HUES6 (cell line): Measurements from ENCODE around the gene PREPL.
"Not testable (repeated sequence)": the region's sequence is repeated elsewhere in the genome, so short reads cannot be mapped to it uniquely, and the experiment has no call there.

ENCODE experiments used
- H3K27ac ChIP-seq: 2 replicates; pipeline ENCODE4 v1.7.0; 2013; ENCODE audit warnings: low read depth, mild to moderate bottlenecking, low read length, inconsistent platforms
- H3K27me3 ChIP-seq: 2 replicates; pipeline ENCODE4 v1.6.1; 2013; ENCODE audit warnings: low read length; ENCODE audit not compliant: control insufficient read depth, insufficient read depth
- H3K36me3 ChIP-seq: 2 replicates; pipeline ENCODE4 v1.6.1; 2013; ENCODE audit warnings: low read length; ENCODE audit not compliant: control insufficient read depth, insufficient read depth
- H3K4me1 ChIP-seq: 2 replicates; pipeline ENCODE4 v1.6.1; 2013; ENCODE audit warnings: low read length; ENCODE audit not compliant: control insufficient read depth, insufficient read depth
- H3K4me3 ChIP-seq: 2 replicates; pipeline ENCODE4 v1.5.1; 2013; ENCODE audit warnings: low read depth, low read length
- H3K9ac ChIP-seq: one replicate; pipeline ENCODE4 v1.6.1; 2013; ENCODE audit warnings: mild to moderate bottlenecking, low read length
- H3K9me3 ChIP-seq: 2 replicates; pipeline ENCODE4 v1.6.1; 2013; ENCODE audit warnings: low read depth, low read length; ENCODE audit not compliant: control insufficient read depth, insufficient read depth

PREPL gene

DNA sequence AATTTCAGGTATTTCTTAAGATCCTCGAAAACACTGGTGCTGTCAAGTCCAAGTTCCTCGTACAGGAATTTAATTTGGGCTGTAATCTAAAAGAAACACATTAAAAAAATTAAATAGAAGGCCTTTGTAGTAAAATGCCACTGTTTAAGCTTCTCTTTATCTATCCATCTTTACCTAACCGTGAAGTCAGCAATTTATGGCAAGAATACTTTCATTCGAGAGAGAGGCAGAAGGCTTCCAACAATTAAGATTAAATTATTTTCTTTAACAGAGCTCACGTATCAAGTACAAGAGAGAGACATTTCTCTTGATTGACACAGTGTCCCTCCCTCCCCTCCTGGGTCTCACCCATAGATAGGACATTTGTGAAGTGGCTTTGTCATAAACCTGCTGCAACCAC is 39.9 kb downstream of the PREPL start:
- no peak overlapping the region for H3K4me3 ChIP-seq
- H3K4me1 ChIP-seq: peaks cover 5% of the 10 kb centered on the region; the same call in 1 of the 2 replicates
- H3K9me3 ChIP-seq: no peaks in the 10 kb centered on the region
- no peak overlapping the region for H3K9ac ChIP-seq
- no peaks in the 10 kb centered on the region for H3K27me3 ChIP-seq
- H3K36me3 ChIP-seq: peaks cover 50% of the 10 kb centered on the region
- H3K27ac ChIP-seq: no peak overlapping the region

DNA sequence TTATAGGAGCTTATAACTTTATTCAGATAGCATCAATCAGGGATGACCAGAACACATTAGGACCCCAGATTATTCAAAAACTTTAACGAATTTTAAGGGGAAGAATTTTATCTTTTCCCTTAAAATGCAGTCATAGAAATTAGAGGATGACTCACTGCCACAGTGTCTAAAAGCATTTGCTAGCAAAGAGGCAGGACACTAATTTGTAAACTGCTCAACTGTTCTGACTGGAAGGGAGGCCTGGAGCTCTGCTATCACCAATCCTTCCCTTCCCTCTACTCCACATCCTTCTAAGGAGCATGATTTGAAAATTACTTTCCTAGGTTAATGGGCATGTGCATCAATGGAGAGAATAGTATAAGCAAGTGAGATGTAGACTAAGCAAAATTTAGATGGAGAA is 40.5 kb downstream of the PREPL start:
- H3K4me3 ChIP-seq: no peak overlapping the region
- peaks cover 50% of the 10 kb centered on the region for H3K36me3 ChIP-seq
- H3K27me3 ChIP-seq: no peaks in the 10 kb centered on the region
- peaks cover 5% of the 10 kb centered on the region; the same call in 1 of the 2 replicates for H3K4me1 ChIP-seq
- H3K9me3 ChIP-seq: no peaks in the 10 kb centered on the region
- H3K9ac ChIP-seq: no peak overlapping the region
- no peak overlapping the region for H3K27ac ChIP-seq

DNA sequence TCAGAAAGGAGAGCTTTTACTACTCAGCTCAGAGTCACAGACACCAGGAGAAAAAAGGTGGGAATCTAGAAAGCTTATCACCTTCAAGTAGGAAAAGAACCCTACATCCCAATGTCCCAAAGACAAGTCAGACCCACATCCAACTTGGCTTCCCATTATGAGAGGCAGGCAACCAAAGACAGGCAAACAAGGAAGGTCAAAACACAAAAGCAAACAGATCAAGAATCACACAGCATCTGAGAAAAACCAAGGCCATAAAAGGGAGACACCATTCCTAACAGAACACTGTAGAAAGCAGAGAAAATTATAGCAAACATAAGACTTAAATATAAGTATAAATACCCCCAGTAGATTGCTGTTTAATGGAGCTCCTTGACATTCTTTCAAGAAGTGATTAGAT is 45.3 kb downstream of the PREPL start:
- no peaks in the 10 kb centered on the region for H3K27me3 ChIP-seq
- H3K4me1 ChIP-seq: no peaks in the 10 kb centered on the region
- no peak overlapping the region for H3K27ac ChIP-seq
- peaks cover 48% of the 10 kb centered on the region for H3K36me3 ChIP-seq
- no peak overlapping the region for H3K9ac ChIP-seq
- peaks cover 14% of the 10 kb centered on the region for H3K9me3 ChIP-seq
- H3K4me3 ChIP-seq: no peak overlapping the region

DNA sequence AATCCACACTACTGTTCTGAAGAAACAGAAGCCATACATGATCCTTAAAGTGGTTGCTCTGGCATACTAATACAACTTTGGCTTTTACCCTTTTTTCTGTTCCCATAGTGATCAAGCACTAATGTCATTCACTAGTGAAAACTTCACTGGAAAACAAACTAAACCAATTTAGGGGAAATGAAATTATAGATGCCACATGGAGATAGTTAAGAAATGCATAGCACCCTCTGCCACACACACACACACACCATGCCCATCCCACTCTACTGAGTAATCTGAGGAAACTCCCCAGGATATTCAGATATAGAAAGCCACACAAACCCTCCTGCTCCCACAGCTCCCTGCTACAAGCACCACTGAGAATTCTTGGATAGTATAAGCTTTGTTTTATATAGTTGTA is 46.9 kb downstream of the PREPL start:
- no peak overlapping the region for H3K4me3 ChIP-seq
- H3K9ac ChIP-seq: no peak overlapping the region
- peaks cover 30% of the 10 kb centered on the region for H3K9me3 ChIP-seq
- no peaks in the 10 kb centered on the region for H3K27me3 ChIP-seq
- H3K36me3 ChIP-seq: peaks cover 33% of the 10 kb centered on the region
- H3K4me1 ChIP-seq: no peaks in the 10 kb centered on the region
- no peak overlapping the region for H3K27ac ChIP-seq

DNA sequence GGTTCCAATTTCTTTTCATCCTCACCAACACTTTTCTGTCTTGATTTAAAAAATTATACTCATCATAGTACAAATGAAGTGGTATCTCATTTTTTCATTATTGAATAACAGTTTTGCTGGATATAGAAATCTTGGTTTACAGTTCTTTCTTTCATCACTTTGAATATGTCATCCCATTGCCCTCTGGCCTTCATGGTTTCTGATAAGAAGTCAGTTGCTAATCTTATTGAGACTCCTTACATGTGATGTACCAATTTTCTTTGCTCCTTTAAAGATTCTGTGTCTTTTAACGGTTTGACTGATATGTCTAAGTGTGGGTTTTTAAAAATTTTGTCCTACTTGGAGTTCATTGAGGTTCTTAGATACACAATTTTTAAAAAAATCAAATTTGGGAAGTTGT is 51.0 kb downstream of the PREPL start:
- no peaks in the 10 kb centered on the region for H3K4me1 ChIP-seq
- H3K9me3 ChIP-seq: peaks cover 37% of the 10 kb centered on the region
- no peak overlapping the region for H3K27ac ChIP-seq
- peaks cover 29% of the 10 kb centered on the region for H3K36me3 ChIP-seq
- H3K27me3 ChIP-seq: no peaks in the 10 kb centered on the region
- no peak overlapping the region for H3K9ac ChIP-seq
- no peak overlapping the region for H3K4me3 ChIP-seq

DNA sequence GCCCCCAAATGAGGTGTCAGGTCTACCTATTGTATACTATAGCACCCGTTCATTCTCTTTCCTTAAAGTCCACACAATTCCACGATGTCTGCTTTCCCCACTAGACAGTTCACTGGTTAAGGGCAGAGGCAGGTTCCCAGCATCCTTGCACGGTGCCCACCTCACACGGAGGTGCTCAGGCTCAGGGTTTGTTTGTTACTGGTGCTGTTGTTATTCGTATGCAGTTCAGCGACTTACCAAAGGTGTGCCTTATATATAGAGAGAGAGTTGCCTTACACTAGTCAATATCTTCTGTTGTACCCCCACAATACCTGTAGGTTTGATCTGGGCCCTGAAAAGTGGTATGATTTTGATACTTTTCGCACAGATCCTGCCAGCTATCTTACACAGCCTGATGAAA is 55.4 kb downstream of the PREPL start:
- H3K9me3 ChIP-seq: peaks cover 23% of the 10 kb centered on the region
- no peaks in the 10 kb centered on the region for H3K36me3 ChIP-seq
- no peak overlapping the region for H3K4me3 ChIP-seq
- no peak overlapping the region for H3K9ac ChIP-seq
- H3K4me1 ChIP-seq: no peaks in the 10 kb centered on the region
- H3K27me3 ChIP-seq: no peaks in the 10 kb centered on the region
- H3K27ac ChIP-seq: no peak overlapping the region

DNA sequence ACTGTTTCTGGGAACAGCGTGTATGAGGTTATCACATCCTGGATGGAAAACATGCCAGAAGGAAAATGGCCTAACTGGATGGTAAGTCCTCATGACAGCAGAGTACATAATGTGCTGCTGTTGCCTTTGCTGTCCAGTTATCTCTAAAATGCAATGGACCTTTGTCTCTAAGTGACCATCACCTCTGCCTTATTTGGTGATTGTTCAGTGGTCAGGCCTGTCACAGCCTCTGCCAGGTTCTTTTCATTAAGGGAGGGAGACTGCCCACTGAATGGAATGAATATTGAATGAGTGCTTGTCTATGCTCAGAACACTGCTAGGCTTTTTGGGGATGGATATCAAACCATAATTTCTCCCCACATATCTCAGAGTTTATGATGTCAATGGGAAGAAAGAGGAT is 57.0 kb downstream of the PREPL start:
- no peaks in the 10 kb centered on the region for H3K36me3 ChIP-seq
- H3K27me3 ChIP-seq: no peaks in the 10 kb centered on the region
- peaks cover 6% of the 10 kb centered on the region; the same call in 1 of the 2 replicates for H3K9me3 ChIP-seq
- H3K27ac ChIP-seq: no peak overlapping the region
- H3K9ac ChIP-seq: no peak overlapping the region
- no peaks in the 10 kb centered on the region for H3K4me1 ChIP-seq
- no peak overlapping the region for H3K4me3 ChIP-seq

DNA sequence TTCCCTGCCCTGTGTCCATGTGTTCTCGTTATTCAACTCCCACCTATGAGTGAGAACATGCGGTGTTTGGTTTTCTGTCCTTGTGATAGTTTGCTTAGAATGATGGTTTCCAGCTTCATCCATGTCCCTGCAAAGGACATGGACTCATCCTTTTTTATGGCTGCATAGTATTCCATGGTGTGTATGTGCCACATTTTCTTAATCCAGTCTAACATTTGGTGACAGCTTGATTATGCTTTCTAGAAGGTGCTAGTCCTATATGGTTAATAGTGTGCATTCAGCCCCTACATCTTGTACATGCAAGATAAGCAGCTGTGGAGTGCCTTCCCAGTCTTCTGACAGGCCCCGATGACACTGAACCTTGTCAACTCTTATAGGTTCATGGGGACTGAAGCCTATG is 57.5 kb downstream of the PREPL start:
- not testable (repeated sequence) for H3K27ac ChIP-seq, H3K27me3 ChIP-seq, H3K36me3 ChIP-seq, H3K9me3 ChIP-seq, H3K4me1 ChIP-seq, H3K9ac ChIP-seq, H3K4me3 ChIP-seq

DNA sequence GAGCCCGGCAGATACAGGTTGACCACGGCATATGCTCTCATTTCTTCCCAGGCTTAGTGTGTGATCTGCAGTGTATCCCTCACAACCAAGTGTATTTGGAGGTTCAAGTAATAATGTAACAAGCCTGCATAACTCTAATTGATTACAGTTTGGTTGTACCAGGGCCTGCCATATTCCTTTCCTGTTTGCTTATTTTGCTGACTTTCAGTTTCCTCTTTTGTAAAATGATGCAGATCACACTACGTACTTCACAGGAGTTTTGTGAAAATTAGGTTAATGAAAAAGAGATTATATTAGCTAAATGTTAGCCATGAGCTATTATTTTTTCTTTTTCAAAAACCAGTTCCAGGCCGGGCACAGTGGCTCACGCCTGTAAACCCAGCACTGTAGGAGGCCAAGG is 60.2 kb downstream of the PREPL start:
- H3K9ac ChIP-seq: no peak overlapping the region
- H3K9me3 ChIP-seq: no peaks in the 10 kb centered on the region
- H3K4me1 ChIP-seq: peaks cover under 1% of the 10 kb centered on the region; the same call in 1 of the 2 replicates
- H3K27ac ChIP-seq: no peak overlapping the region
- no peaks in the 10 kb centered on the region for H3K27me3 ChIP-seq
- H3K36me3 ChIP-seq: no peaks in the 10 kb centered on the region
- no peak overlapping the region for H3K4me3 ChIP-seq

DNA sequence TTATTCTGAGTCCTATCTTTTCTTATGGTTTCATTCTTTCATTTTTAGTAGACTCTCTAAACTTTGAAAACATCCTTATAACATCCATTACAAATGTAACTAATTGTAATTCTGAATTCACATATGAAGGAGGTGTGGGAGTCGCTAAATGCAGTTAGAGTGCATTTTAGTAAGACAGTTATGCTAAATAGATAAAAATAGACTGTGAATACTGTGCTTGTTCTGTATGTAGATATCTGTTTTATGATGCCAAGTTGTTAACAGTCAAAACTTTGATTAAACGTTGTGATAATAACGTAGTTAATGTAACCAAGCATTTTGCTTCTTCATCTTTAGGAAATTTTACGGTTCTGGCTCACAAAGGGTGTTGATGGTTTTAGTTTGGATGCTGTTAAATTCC is 61.7 kb downstream of the PREPL start:
- Histone ChIP-seq H3K36me3 (no peaks in the 10 kb centered on the region), H3K9me3 (no peaks in the 10 kb centered on the region), H3K4me3 (no peak overlapping the region), H3K4me1 (peaks cover 4% of the 10 kb centered on the region; the same call in 1 of the 2 replicates), H3K9ac (no peak overlapping the region), H3K27me3 (no peaks in the 10 kb centered on the region), H3K27ac (no peak overlapping the region)

DNA sequence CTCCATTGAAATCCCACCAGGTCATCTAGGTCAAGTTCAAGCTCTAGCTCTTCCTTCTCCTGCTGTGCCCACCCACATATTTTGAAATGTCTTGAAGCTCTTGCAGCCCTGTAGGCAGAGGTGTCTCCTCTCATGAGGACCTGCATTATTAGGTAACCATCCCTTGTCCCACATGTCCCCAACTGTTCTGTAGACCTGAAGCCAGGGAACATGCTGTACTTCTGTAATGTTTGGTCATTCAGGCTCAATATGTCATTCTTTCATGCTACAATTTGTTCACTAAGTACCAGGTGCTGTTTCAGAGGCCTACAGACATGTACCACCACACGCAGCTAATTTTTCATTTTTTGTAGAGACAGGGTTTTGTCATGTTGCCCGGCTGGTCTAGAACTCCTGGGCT is 63.9 kb downstream of the PREPL start:
- no peaks in the 10 kb centered on the region for H3K9me3 ChIP-seq

DNA sequence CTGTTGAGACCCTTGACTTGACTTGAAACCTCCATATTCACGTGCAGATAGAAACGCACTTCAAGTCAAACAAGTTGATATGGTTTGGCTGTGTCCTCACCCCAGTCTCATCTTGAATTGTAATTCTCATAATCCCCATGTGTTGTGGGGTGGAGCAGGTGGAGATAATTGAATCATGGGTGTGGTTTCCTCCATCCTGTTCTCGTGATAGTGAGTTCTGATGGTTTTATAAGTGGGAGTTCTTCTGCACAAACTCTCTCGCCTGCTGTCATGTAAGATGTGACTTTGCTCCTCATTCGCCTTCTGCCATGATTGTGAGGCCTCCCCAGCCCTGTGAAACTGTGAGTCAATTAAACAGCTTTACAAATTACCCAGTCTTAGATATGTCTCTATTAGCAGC is 64.6 kb downstream of the PREPL start:
- Histone ChIP-seq H3K36me3 (no peaks in the 10 kb centered on the region), H3K9me3 (no peaks in the 10 kb centered on the region), H3K27me3 (no peaks in the 10 kb centered on the region), H3K4me3 (no peak overlapping the region), H3K27ac (no peak overlapping the region), H3K9ac (no peak overlapping the region), H3K4me1 (peaks cover 5% of the 10 kb centered on the region)

More for the DNA sequence above, 63.9 kb downstream of the PREPL start:
- H3K36me3 ChIP-seq: no peaks in the 10 kb centered on the region
- H3K9ac ChIP-seq: no peak overlapping the region
- no peak overlapping the region for H3K27ac ChIP-seq
- no peak overlapping the region for H3K4me3 ChIP-seq
- no peaks in the 10 kb centered on the region for H3K27me3 ChIP-seq
- H3K4me1 ChIP-seq: peaks cover 4% of the 10 kb centered on the region; the same call in 1 of the 2 replicates
